ENCODE measurements around the gene MMP25.
A peak's percentile ranks its signal among the peaks of the same experiment; 100 is the strongest.
"Not testable (repeated sequence)": the region's sequence is repeated elsewhere in the genome, so short reads cannot be mapped to it uniquely, and the experiment has no call there.

The MMP25 gene

GRCh38 chr16:3056336-3057180 is 10.2 kb downstream of the MMP25 start:
- DNase-seq: no peak

GRCh38 chr16:3057181-3058138 is 11.1 kb downstream of the MMP25 start:
- no peak for DNase-seq

GRCh38 chr16:3058139-3059030 is 12.0 kb downstream of the MMP25 start:
- no peak for DNase-seq

DNA sequence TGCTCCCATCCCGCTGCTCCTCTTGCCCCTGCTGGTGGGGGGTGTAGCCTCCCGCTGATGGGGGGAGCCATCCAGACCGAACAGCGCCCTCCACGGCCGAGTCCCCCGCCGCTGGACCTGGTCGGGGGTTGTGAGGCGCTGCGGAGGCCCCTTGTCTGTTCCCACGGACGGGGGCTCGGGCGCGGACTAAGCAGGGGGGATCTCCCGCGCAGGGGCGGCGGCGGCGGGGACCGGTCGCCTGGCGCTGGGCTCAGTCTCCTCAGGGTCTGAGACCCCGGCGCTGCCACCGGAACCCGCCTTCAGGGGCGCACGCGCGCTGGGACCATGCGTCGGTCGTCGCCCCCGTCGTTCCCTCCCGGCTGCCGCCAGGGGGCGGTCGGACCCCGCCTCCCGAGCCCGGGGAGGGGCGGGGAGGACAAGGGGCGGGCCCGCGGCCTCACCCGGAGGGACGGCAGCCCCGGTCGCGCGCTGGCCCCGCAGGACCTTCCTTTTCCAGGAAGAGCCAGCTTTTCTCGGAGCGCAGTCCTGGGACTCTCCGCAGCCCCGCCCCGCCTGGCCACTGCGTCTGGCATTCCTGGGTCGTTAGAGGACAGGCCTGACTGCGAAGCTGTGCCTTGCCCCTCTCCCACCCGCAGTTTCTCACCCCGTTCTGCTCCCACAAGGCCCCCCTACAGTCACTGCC is 12.8 kb downstream of the MMP25 start:
- peak; percentile 71 for DNase-seq

- DNase-seq: no peak
These were observed 13.4 kb downstream of the MMP25 start for GRCh38 chr16:3059723-3060242.

- DNase-seq: no peak
These were observed 14.2 kb downstream of the MMP25 start for GRCh38 chr16:3060339-3061127.

DNA sequence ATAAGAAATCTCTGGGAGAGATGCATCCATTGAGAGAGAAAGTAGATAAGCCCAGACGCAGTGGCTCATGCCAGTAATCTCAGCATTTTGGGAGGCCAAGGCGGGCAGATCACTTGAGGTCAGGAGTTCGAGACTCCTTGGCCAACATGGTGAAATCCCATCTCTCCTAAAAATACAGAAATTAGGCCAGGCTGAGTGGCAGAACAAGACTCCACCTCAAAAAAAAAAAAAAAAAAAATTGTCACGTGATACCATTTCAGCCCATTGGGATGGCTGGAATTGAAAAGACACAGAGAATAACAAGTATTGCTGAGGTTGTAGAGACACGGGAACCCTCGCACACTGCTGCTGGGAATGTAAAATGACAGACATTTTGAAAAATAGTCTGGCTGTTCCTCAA is 16.2 kb downstream of the MMP25 start:
- no peak for DNase-seq

DNA sequence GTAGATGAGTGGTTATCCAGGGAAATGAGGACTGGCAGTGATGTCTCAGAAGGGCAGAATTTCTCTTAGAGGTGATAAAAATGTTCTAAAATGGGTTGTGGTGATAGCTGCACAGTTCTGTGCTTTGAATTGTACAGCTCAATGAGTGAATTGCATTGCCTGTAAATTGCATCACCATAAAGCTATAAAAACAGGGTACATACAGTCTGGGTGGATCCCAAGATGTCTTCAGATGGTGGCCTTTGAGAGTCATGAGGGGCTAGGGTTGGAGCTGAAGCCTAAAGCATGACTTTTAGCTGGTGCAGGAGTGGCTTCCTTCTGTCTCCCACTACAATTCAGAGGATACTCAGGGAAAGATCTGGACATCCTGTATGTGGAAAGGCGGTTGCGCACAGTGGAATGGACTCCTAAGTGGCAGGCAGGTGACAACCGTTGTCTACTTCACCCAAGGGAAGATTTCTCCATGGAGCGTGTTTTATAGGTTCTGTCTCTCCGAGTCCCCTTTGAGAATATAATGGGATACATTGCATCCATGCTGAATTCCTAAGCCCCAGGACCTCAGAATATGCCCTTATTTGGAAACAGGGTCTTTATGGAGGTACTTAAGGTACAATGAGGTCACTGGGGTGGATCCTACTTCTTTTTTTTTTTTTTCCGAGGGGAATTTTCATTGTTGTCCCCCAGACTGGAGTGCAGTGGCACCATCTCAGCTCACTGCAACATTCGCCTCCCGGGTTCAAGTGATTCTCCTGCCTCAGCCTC is 17.4 kb downstream of the MMP25 start:
- DNase-seq: no peak

- peak; percentile 74 for DNase-seq
These were observed 18.8 kb downstream of the MMP25 start, which contains the start of gene IL32 for GRCh38 chr16:3065069-3065741. Gene IL32 (plus strand): TSS chr16:3065640. CDS start chr16:3065812, 172 bp downstream.

GRCh38 chr16:3065742-3066439 is 19.5 kb downstream of the MMP25 start:
- DNase-seq: no peak

- DNase-seq: no peak
These were observed 20.0 kb downstream of the MMP25 start for GRCh38 chr16:3066440-3066748.

GRCh38 chr16:3068487-3068886 is 22.1 kb downstream of the MMP25 start:
- no peak for DNase-seq

DNA sequence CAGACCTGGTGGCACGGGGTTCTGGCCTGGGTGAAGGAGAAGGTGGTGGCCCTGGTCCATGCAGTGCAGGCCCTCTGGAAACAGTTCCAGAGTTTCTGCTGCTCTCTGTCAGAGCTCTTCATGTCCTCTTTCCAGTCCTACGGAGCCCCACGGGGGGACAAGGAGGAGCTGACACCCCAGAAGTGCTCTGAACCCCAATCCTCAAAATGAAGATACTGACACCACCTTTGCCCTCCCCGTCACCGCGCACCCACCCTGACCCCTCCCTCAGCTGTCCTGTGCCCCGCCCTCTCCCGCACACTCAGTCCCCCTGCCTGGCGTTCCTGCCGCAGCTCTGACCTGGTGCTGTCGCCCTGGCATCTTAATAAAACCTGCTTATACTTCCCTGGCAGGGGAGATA is 22.8 kb downstream of the MMP25 start:
- DNase-seq: not testable (repeated sequence)

DNA sequence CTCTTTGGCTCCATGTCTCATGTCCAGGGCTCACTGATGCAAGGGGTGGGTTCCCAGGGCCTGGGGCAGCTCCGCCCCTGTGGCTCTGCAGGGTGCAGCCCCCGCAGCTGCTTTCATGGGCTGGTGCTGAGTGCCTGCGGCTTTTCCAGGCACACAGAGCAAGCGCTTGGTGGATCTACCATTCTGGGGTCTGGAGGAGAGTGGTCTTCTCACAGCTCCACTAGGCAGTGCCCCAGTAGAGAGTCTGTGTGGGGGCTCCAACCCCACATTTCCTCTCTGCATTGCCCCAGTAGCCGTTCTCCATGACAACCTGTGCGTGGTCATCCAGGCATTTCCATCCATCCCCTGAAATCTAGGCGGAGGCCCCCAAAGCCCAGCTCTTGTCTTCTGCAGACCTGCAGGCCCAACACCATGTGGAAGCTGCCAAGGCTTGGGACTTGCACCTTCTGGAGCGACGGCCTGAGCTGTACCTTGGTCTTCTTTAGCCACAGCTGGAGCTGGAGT is 24.3 kb downstream of the MMP25 start:
- DNase-seq: no peak

DNA sequence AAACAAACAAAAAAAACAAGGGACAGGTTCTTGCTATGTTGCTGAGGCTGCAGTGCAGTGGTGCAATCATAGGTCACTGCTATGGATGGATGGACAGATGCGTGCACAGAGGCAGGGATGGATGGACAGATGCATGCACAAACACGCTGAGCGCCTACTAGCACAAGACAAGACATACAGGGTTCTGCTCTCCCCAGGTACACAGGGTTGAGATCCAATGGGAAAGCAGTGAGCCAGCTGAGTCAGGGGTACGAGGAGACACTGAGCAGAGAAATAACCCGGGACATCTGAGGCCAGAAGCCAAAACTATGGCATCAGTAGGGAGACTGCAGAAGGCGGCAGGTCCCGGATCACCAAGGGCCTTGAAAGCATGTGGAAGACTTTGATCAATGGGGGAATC is 25.3 kb downstream of the MMP25 start:
- no peak for DNase-seq

DNA sequence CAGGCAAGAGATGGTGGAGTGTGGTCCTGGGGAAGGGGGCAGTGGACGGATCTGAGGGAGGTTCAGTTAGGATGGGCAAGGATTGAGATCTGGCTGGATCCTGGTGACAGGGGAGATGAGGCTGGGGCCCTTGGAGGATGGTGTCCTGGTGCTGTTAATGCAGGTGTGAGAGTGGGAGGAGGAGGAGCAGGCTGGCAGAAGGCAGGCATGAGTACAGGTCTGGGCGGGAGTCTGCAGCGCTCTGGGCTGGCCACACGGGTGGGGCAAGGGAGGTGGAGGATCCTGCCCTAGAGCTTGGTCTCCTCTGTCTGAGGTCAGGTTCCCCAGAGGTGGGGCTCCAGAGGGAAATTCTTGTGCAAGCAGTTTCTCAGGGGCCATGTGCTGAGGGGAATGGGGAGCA is 25.8 kb downstream of the MMP25 start:
- DNase-seq: not testable (repeated sequence)

DNA sequence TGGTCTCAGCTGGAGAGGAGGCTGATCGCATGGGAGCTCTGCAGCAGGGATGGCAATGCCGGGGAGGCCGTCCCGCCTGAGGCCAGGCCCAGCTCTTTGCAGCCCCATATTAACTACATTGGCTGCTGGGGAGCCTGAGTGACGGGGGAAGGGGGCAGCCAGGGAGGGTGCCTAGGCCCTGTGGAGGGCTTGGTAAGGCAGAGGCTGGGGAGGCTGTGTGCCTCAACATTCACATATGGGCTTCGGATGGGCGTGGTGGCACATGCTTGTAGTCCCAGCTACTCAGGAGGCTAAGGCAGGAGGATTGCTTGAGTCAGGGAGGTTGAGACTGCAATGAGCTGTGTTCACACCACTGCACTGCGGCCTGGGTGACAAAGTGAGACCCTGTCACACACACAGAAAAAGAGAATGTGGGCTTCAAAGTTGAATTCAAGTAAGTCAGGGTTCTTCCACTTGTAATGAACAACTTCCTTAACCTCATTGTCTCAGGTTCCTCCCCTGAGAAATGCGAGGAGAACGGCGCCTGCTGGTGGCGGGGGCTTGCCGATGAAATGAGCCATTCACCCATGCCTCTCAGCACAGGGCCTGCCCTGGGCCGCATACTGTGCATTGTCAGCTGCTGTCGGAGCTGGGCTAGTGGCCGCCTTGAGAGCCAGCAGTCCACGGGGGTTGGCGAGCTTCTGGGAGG is 26.4 kb downstream of the MMP25 start:
- not testable (repeated sequence) for DNase-seq

- DNase-seq: no peak
These were observed 27.1 kb downstream of the MMP25 start for GRCh38 chr16:3073448-3073847.
